ENCODE results near the gene ANKS3. TPM values are rescaled to one million over a fixed set of nuclear protein-coding genes. Genes with fewer than 3 reads are reported as not detected.
A peak's percentile ranks its signal among the peaks of the same experiment; 100 is the strongest.

The ANKS3 gene
- total RNA-seq, 1 donor from 2014 or later: 43.5 TPM

GRCh38 chr16:4677994-4678393 lies 56.1 kb downstream of the ANKS3 start:
- H3K36me3 Mint-ChIP-seq (ENCODE audit: unreplicated experiment): no peaks in the 10 kb centered on the region
- no peak overlapping the region for H3K4me3 Mint-ChIP-seq (ENCODE audit: unreplicated experiment)
- no peak for DNase-seq
- no peak overlapping the region for H3K27ac Mint-ChIP-seq (ENCODE audit: unreplicated experiment)
- peaks cover 8% of the 10 kb centered on the region for H3K4me1 Mint-ChIP-seq (ENCODE audit: low read depth, unreplicated experiment)
- H3K27me3 Mint-ChIP-seq (ENCODE audit: unreplicated experiment): peaks cover 9% of the 10 kb centered on the region
- H3K9me3 Mint-ChIP-seq (ENCODE audit: unreplicated experiment): peaks cover 4% of the 10 kb centered on the region
- no peak for TF ChIP-seq CTCF (IDR thresholded peaks at IDR 0.05; ENCODE audit: partially characterized antibody, unreplicated experiment)

GRCh38 chr16:4677390-4677789 lies 56.7 kb downstream of the ANKS3 start:
- no peak for DNase-seq
- Mint-ChIP-seq H3K4me1 (ENCODE audit: low read depth, unreplicated experiment) (peaks cover 8% of the 10 kb centered on the region), H3K27ac (ENCODE audit: unreplicated experiment) (no peak overlapping the region), H3K4me3 (ENCODE audit: unreplicated experiment) (no peak overlapping the region), H3K36me3 (ENCODE audit: unreplicated experiment) (no peaks in the 10 kb centered on the region), H3K27me3 (ENCODE audit: unreplicated experiment) (peaks cover 9% of the 10 kb centered on the region), H3K9me3 (ENCODE audit: unreplicated experiment) (peaks cover 4% of the 10 kb centered on the region)
- no peak for TF ChIP-seq CTCF (IDR thresholded peaks at IDR 0.05; ENCODE audit: partially characterized antibody, unreplicated experiment)

GRCh38 chr16:4676831-4677230 lies 57.2 kb downstream of the ANKS3 start:
- Mint-ChIP-seq H3K4me3 (ENCODE audit: unreplicated experiment) (no peak overlapping the region), H3K27me3 (ENCODE audit: unreplicated experiment) (peaks cover 9% of the 10 kb centered on the region), H3K27ac (ENCODE audit: unreplicated experiment) (peak overlapping the region; percentile 72), H3K4me1 (ENCODE audit: low read depth, unreplicated experiment) (peaks cover 8% of the 10 kb centered on the region), H3K36me3 (ENCODE audit: unreplicated experiment) (no peaks in the 10 kb centered on the region), H3K9me3 (ENCODE audit: unreplicated experiment) (peaks cover 4% of the 10 kb centered on the region)
- no peak for DNase-seq
- TF ChIP-seq CTCF (IDR thresholded peaks at IDR 0.05; ENCODE audit: partially characterized antibody, unreplicated experiment): no peak

GRCh38 chr16:4675864-4676786 lies 57.9 kb downstream of the ANKS3 start:
- H3K36me3 Mint-ChIP-seq (ENCODE audit: unreplicated experiment): no peaks in the 10 kb centered on the region

More at GRCh38 chr16:4675864-4676786, 57.9 kb downstream of the ANKS3 start:
- H3K27me3 Mint-ChIP-seq (ENCODE audit: unreplicated experiment): peaks cover 6% of the 10 kb centered on the region
- no peak overlapping the region for H3K4me3 Mint-ChIP-seq (ENCODE audit: unreplicated experiment)
- peaks cover 4% of the 10 kb centered on the region for H3K9me3 Mint-ChIP-seq (ENCODE audit: unreplicated experiment)
- DNase-seq: no peak
- TF ChIP-seq CTCF (IDR thresholded peaks at IDR 0.05; ENCODE audit: partially characterized antibody, unreplicated experiment): no peak
- peaks cover 8% of the 10 kb centered on the region for H3K4me1 Mint-ChIP-seq (ENCODE audit: low read depth, unreplicated experiment)
- H3K27ac Mint-ChIP-seq (ENCODE audit: unreplicated experiment): peak overlapping the region; percentile 72
